Panc1 (cell line): ENCODE results near the gene LIPM. TPM values are rescaled to one million over a fixed set of nuclear protein-coding genes. Genes with fewer than 3 reads are reported as not detected.

Experiments used
- ATAC-seq: fragments of 200-7000 bp; cut with Tn5 transposase; 2 replicates; pipeline ENCODE4 v1.9.1; 2020; ENCODE audit warnings: mild to moderate bottlenecking, moderate library complexity
- BruUV-seq: library from RNA; stranded (reverse); fragments of 400-500 nt; replicated peaks from 2 replicates; lab custom pipeline; 2021; lab: Mats Ljungman, UMichigan
- CTCF ChIA-PET: fragments of 300-600 bp; sonication (Branson Sonifier 250); formaldehyde crosslinking; loops from one replicate; lab custom pipeline; 2022; ENCODE audit warnings: antibody characterized with exemption; lab: Charles Lee
- POLR2A ChIA-PET: fragments of 300-600 bp; sonication (Branson Sonifier 250); formaldehyde crosslinking; loops from one replicate; lab custom pipeline; 2022; ENCODE audit warnings: antibody characterized with exemption; lab: Charles Lee
- DNase-seq: peaks from one replicate; pipeline ENCODE4 v3.0.0-alpha.2; 2010; ENCODE audit warnings: low read depth, low spot score
- H3K27ac ChIP-seq: 2 replicates; pipeline ENCODE4 v1.5.1; 2011; ENCODE audit warnings: mild to moderate bottlenecking, low read length, inconsistent platforms
- H3K27me3 ChIP-seq: fragments of 200-500 bp; sonication (Bioruptor generic); 2 replicates; pipeline ENCODE4 v1.6.0; 2014; ENCODE audit warnings: low read length, inconsistent platforms; ENCODE audit not compliant: control insufficient read depth, insufficient read depth
- H3K36me3 ChIP-seq: fragments of 200-500 bp; sonication (Bioruptor generic); 2 replicates; pipeline ENCODE4 v1.5.1; 2014; ENCODE audit warnings: inconsistent platforms, mild to moderate bottlenecking, low read length, moderate library complexity; ENCODE audit not compliant: control insufficient read depth, insufficient read depth
- H3K4me1 ChIP-seq: 2 replicates; pipeline ENCODE4 v1.5.1; 2011; ENCODE audit warnings: inconsistent platforms, mild to moderate bottlenecking, low read length, moderate library complexity; ENCODE audit not compliant: control insufficient read depth, insufficient read depth
- H3K4me3 ChIP-seq, 2 experiments: 2 replicates each; pipeline ENCODE4 v1.5.1; 2011 to 2012; ENCODE audit warnings: low read depth in 2 of 2, low read length in 2 of 2, mild to moderate bottlenecking in 2 of 2, inconsistent platforms in 1 of 2, moderate library complexity in 1 of 2
- H3K9me3 ChIP-seq: fragments of 200-500 bp; sonication (Bioruptor generic); 2 replicates; pipeline ENCODE4 v1.5.1; 2014; ENCODE audit warnings: low read depth, mild to moderate bottlenecking, inconsistent platforms, low read length, moderate library complexity; ENCODE audit not compliant: control insufficient read depth, insufficient read depth
- CTCF ChIP-seq: fragments of 450-650 bp; IDR thresholded peaks from 2 replicates; pipeline ENCODE4 v1.5.1; 2017; ENCODE audit warnings: mild to moderate bottlenecking
- POLR2AphosphoS5 ChIP-seq: IDR thresholded peaks from 2 replicates; pipeline ENCODE4 v1.6.1; 2012; ENCODE audit warnings: mild to moderate bottlenecking, low read depth, low read length, moderate library complexity
- REST ChIP-seq, 2 experiments: IDR thresholded peaks; 2 replicates each; pipeline ENCODE4 v1.6.1; 2011 to 2012; ENCODE audit warnings: low read depth in 2 of 2, control low read depth in 1 of 2, low read length in 1 of 2, mild to moderate bottlenecking in 1 of 2, moderate library complexity in 1 of 2; ENCODE audit not compliant: insufficient read depth in 1 of 2
- SIN3A ChIP-seq: IDR thresholded peaks from 2 replicates; pipeline ENCODE4 v1.6.1; 2012; ENCODE audit warnings: low read depth, mild to moderate bottlenecking, low read length, moderate library complexity, borderline replicate concordance; ENCODE audit not compliant: insufficient read depth
- TCF7L2 ChIP-seq: IDR thresholded peaks from 2 replicates; pipeline ENCODE4 v1.6.1; 2011; ENCODE audit warnings: mild to moderate bottlenecking, low read depth, low read length, inconsistent platforms
- in situ Hi-C: cut with HindIII; loops from 2 replicates; pipeline ENCODE4 v1.10.0; 2016; ENCODE audit warnings: low sequenced_read_pairs, low pct_unique_long_range_greater_than_20kb
- intact Hi-C: fragments of 100-400 bp; cut with micrococcal nuclease; formaldehyde crosslinking; loops from one replicate; pipeline ENCODE4 v1.10.0; 2022; ENCODE audit not compliant: unreplicated experiment
- total RNA-seq: library from RNA; stranded (reverse); gene quantifications from one replicate; pipeline ENCODE4 v1.2.1, GENCODE V29; 2021; ENCODE audit not compliant: unreplicated experiment

The LIPM gene
- total RNA-seq, 1 experiment from 2014 or later: not detected

GRCh38 chr10:88793712-88794299 lies 8.7 kb upstream of the LIPM start:
- ChIA-PET POLR2A (no interaction called here), CTCF (interaction anchor here (0.5 kb wide), 1 partner anchor 17 kb away, joined by 12 read pairs; no protein-coding TSS in a partner anchor)
- H3K27me3 ChIP-seq: no peaks in the 10 kb centered on the region
- no peak for DNase-seq
- no peak overlapping the region for H3K4me3 ChIP-seq
- no peak for TF ChIP-seq CTCF
- no peak for TF ChIP-seq REST (IDR thresholded peaks at IDR 0.05; ENCODE audit: insufficient read depth in 1 of 2, low read depth in 2 of 2, low read length in 1 of 2)
- TF ChIP-seq SIN3A: no peak
- TF ChIP-seq POLR2AphosphoS5: no peak
- TF ChIP-seq TCF7L2: no peak
- no peaks in the 10 kb centered on the region for H3K36me3 ChIP-seq
- ATAC-seq: no peak
- intact Hi-C loops: loop anchor here (5.0 kb wide), 1 partner anchor 107 kb away; no protein-coding TSS in a partner anchor
- H3K9me3 ChIP-seq: no peaks in the 10 kb centered on the region
- peaks cover 4% of the 10 kb centered on the region; the same call in 1 of the 2 replicates for H3K4me1 ChIP-seq
- in situ Hi-C loops: no loop called here
- no peak overlapping the region for H3K27ac ChIP-seq
- no TSS peak for BruUV-seq

- H3K9me3 ChIP-seq: no peaks in the 10 kb centered on the region
- DNase-seq (no peak), ATAC-seq (no peak)
- no peak for TF ChIP-seq POLR2AphosphoS5
- TF ChIP-seq TCF7L2: no peak
- no peak for TF ChIP-seq CTCF
- TF ChIP-seq REST (IDR thresholded peaks at IDR 0.05; ENCODE audit: insufficient read depth in 1 of 2, low read depth in 2 of 2, low read length in 1 of 2): no peak
- no peak for TF ChIP-seq SIN3A
- peaks cover 4% of the 10 kb centered on the region; the same call in 1 of the 2 replicates for H3K4me1 ChIP-seq
- in situ Hi-C loops: no loop called here
- ChIA-PET POLR2A (no interaction called here), CTCF (no interaction called here)
- BruUV-seq: no TSS peak
- intact Hi-C loops: loop anchor here (5.0 kb wide), 1 partner anchor 107 kb away; no protein-coding TSS in a partner anchor
- no peaks in the 10 kb centered on the region for H3K27me3 ChIP-seq
- no peak overlapping the region for H3K4me3 ChIP-seq
- H3K36me3 ChIP-seq: no peaks in the 10 kb centered on the region
- no peak overlapping the region for H3K27ac ChIP-seq
These were observed 7.8 kb upstream of the LIPM start for GRCh38 chr10:88794731-88795130.
